Measurements from ENCODE around the gene SLFNL1. TPM values are rescaled to one million over a fixed set of nuclear protein-coding genes. Genes with fewer than 3 reads are reported as not detected.

Gene SLFNL1
- total RNA-seq, 1 donor from 2014 or later, result not detected

Other genes with a start within 250 kb of the SLFNL1 start
- 2.8 and 3.4 TPM in 2 replicates for gene KCNQ4, start 237.9 kb downstream of the SLFNL1 start, total RNA-seq
- gene CITED4, start 159.4 kb downstream of the SLFNL1 start, total RNA-seq, result 31.0 and 48.6 TPM in 2 replicates
- 51.6 and 59.8 TPM in 2 replicates for gene CTPS1, start 42.0 kb downstream of the SLFNL1 start, total RNA-seq
- 24.3 and 38.1 TPM in 2 replicates for gene SCMH1, start 220.6 kb upstream of the SLFNL1 start, total RNA-seq